NOMO-1 treated with DMSO at 0.1 percent for 48 hours (cell line): ENCODE data around the gene ABI1.
"Not testable (repeated sequence)": the region's sequence is repeated elsewhere in the genome, so short reads cannot be mapped to it uniquely, and the experiment has no call there.

Experiments
- DNase-seq: peaks from one replicate; lab custom pipeline; 2025; ENCODE audit not compliant: unreplicated experiment; lab: John Stamatoyannopoulos, UW

The ABI1 gene

GRCh38 chr10:26805567-26806245, 55.1 kb downstream of the ABI1 start:
- DNase-seq = no peak

DNA sequence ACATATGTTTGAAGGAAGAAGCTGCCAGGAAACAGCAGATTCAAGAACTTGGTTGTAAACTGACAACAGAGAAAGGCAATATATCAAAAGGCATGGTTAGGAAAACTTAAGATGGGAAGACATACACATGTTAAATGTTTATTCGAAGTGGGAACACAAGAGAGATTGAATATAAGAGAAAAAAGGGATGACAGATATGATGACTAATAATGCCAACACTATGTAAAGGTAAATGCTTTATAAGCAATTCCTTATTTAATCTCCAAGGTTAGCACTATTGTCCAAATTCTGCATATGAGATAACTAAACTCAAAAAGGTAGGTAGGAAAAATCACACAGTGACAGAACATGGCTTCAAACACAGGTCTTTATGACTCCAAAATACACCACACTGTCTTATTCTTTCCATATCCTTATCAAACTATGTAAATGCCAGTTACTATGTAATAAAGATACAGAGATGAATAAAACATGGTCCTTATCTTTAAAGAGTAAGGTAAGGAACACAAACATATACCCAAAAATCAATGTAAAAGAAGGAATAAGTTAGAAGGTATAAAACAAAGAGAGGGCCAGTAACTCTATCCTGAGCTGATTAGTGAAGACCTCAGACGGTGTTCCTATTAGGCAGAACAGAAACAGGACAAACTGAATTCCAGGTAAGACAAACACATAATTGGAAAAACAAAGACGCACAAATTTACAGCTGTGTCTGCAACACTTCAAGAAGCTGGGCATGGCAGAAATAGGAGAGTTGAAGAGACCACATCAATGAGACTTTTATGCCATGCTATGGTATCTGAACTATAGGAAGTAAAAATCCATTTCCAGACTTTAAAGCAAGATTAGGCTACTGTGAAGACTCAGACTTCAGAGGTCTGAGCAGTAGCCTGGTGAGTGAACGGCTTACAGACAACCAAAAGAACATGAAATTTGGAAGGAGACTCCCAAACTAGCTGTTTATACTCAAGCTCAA, 56.1 kb downstream of the ABI1 start:
- no peak for DNase-seq

- no peak for DNase-seq
These were observed 56.9 kb downstream of the ABI1 start for GRCh38 chr10:26803849-26804248.

GRCh38 chr10:26802527-26802926, 58.2 kb downstream of the ABI1 start:
- DNase-seq = no peak

GRCh38 chr10:26801831-26802230, 58.9 kb downstream of the ABI1 start:
- no peak for DNase-seq

DNA sequence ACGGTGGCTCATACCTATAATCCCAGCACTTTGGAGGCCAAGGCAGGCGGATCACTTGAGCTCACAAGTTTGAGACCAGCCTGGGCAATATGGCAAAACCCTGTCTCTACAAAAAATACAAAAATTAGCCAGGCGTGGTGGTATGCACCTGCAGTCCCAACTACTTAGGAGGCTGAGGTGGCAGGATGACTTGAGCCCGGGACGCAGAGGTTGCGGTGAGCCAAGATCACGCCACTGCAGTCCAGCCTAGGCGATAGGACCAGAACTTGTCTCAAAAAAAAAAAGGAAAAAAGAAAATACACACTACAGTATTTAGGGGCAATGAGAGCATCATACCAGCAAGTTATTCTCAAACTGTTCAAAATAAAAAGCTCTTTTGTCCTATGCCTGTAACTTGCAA, 59.5 kb downstream of the ABI1 start:
- DNase-seq = no peak

GRCh38 chr10:26800468-26800867, 60.3 kb downstream of the ABI1 start:
- no peak for DNase-seq

DNA sequence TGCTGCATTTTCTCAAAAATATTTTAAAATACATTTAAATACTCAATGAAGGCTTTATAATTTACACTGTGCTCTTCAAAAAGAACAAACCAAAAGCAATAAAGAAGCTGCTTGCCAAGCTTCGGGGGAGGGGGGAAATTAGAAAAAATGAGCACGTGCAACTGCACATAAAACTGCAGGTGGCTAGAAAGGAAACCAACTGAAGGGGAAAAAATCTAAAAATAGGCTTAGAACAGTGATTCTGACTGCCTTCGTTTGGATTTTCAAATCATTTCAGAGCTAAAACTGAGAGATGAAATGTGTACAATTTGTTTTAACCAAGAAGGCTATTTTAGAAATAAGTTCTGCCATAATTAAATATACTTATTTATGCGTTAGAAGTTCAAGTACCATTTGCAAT, 61.4 kb downstream of the ABI1 start:
- no peak for DNase-seq

- DNase-seq = no peak
These were observed 62.5 kb downstream of the ABI1 start for GRCh38 chr10:26798298-26798697.

DNA sequence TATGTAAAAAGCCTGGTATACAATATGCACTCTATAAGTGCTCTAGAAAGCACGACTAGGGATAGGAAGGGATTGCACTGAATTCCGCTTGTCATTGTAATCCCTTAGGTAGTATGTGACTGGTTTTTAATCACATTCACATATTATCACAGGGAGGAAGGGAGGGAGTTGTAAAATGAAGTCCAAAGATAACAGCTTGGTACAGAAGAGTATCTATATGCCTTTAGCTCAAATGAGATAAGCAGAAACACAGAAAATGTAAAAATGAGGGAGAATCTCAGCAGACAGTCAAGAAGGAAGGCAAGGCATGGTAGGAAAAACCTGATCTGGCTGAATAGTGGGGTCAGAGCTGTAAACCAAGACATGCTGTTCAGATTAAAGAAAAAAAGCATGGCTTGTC, 63.4 kb downstream of the ABI1 start:
- DNase-seq = no peak

GRCh38 chr10:26792758-26793495, 67.8 kb downstream of the ABI1 start:
- DNase-seq = no peak

DNA sequence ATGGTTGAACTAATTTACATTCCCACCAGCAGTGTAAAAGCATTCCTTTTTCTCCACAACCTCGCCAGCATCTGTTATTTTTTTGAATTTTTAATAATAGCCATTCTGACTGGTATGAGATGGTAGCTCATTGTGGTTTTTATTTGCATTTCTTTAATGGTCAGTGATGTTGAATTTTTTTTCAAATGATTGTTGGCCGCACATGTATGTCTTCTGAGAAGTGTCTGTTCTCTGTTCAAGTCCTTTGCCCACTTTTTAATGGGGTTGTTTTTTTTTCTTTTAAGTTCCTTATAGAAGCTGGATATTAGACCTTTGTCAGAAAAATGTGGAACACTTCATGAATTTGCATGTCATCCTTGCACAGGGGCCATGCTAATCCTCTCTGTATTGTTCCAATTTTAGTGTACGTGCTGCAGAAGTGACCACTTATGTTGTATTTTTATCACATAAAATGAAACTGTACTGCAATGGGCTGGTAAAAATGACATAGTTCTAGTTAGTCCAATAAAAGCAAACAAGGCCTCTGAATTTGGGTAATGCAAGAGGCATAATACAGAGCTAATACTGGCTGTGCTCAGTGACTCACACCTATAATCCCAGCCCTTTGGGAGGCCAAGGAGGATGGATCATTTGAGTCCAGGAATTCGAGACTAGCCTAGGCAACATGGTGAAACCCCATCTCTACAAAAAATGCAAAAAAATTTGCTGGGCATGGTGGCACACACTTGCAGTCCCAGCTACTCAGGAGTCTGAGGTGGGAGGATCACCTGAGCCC, 70.3 kb downstream of the ABI1 start:
- DNase-seq = no peak

- DNase-seq = not testable (repeated sequence)
These were observed 71.0 kb downstream of the ABI1 start for GRCh38 chr10:26789779-26790178.

- DNase-seq = no peak
These were observed 73.4 kb downstream of the ABI1 start for GRCh38 chr10:26787362-26787761.

- DNase-seq = no peak
These were observed 79.0 kb downstream of the ABI1 start for GRCh38 chr10:26781797-26782196.

DNA sequence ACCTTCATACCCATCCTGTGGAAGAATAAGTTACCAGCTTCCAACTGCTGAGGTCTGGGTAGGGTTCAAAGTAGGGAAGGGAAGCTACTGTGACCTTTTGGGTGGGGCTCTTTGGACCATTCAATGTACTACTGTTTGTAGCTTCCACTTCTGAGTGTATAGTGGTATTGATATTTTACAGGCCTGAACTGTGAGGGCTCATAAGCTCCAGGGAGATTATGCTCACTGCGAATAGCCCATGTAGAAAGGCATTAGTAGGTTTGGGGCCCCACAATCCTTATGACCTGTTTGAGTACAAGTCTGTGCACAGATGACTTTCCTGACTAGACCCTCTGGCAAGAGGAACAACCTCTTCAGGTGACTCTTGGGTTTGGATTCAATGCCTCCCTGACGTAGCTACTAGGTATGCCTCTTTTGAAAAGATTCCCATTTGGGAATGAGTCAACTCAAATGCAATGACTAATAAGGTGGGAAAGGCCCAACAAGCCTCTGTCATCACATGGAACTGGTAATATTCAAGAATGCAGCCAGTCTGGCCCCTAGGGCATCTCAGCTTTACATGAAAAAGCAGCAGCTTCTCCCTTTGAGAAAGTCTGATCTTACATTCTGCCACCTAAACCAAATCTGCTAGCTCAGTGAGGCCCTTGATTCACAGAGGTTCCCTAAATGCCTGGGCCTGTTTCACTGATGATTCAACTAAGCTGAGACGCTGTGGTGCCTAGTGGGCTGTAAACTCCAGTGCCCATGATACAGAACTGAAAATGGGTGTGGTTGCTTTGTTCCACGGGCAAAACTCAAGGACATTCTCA, 79.8 kb downstream of the ABI1 start:
- DNase-seq = peak; percentile 51

GRCh38 chr10:26780106-26780792, 80.5 kb downstream of the ABI1 start:
- no peak for DNase-seq

DNA sequence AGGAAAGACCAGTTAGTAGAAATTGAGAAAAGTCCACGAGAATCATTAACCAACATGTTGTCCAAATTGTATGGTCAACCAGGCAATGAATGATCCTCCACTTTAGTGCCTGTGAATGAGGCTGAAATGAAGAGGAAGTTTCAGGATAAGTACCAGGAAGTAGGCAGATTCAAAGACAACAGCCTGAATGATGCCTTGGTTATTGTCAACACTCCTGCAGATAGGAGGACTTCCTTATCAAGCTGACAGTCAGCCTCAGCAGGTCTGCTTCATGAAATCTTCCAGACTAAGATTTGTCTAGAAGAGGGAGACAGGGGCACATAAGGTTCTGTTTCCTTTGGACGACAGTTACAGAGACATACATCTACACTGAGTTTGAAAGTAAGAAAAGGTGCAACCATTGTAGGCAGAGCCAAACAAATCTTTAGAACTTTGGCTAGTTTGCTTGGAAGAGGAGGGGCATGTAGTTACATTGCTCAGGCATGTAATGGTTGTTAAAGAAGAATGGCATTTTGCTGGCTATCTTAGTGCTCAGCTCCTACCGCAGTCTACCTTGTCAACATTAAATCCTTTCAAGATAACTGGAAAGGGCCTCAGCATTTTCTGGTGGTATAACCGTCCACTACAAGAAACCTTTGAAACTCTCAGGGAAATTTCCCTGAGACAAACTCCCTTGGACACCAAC, 81.4 kb downstream of the ABI1 start:
- no peak for DNase-seq

DNA sequence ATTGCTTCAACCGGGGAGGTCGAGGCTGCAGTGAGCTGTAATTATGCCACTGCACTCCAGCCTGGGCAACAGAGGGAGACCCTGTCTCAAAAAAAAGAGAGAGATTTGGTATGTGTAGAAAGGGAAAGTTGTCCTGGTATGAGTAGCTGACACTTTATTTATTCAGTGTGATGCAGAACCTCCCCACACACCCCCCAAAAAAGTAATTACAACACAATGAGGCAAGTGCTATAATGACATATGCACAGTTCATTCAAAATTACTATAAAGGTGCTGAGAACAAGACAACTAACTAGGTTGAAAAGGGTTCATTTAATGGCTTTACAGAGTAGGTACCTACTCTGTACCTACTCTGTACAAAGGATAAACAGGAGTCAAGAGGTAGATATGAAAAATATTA, 83.1 kb downstream of the ABI1 start:
- DNase-seq = no peak
